Fibroblast of skin of abdomen (primary cell): ENCODE measurements around the gene UPF1.
"Not testable (repeated sequence)": the region's sequence is repeated elsewhere in the genome, so short reads cannot be mapped to it uniquely, and the experiment has no call there.

Source experiments
- DNase-seq: peaks from one replicate; pipeline ENCODE4 v3.0.0-alpha.2; 2013

Gene UPF1

GRCh38 chr19:18799389-18799970 is 32.3 kb upstream of the UPF1 start:
- DNase-seq: no peak

GRCh38 chr19:18800079-18800478 is 31.7 kb upstream of the UPF1 start:
- no peak for DNase-seq

- DNase-seq: no peak
These were observed 31.1 kb upstream of the UPF1 start for GRCh38 chr19:18800636-18801035.

- DNase-seq: no peak
These were observed 29.4 kb upstream of the UPF1 start for GRCh38 chr19:18802354-18802753.

GRCh38 chr19:18803550-18804138 is 28.1 kb upstream of the UPF1 start:
- DNase-seq: no peak

- DNase-seq: no peak
These were observed 27.6 kb upstream of the UPF1 start for GRCh38 chr19:18804139-18804601.

GRCh38 chr19:18804643-18805042 is 27.1 kb upstream of the UPF1 start:
- no peak for DNase-seq

GRCh38 chr19:18807861-18808331 is 23.9 kb upstream of the UPF1 start:
- DNase-seq: peak; percentile 43

GRCh38 chr19:18809149-18809868 is 22.4 kb upstream of the UPF1 start:
- DNase-seq: peak; percentile 71

GRCh38 chr19:18811638-18812037 is 20.1 kb upstream of the UPF1 start:
- not testable (repeated sequence) for DNase-seq

GRCh38 chr19:18814063-18814462 is 17.7 kb upstream of the UPF1 start:
- peak; percentile 37 for DNase-seq

GRCh38 chr19:18815673-18816072 is 16.1 kb upstream of the UPF1 start:
- DNase-seq: no peak

GRCh38 chr19:18816645-18817044 is 15.1 kb upstream of the UPF1 start:
- DNase-seq: not testable (repeated sequence)

GRCh38 chr19:18817574-18817973 is 14.2 kb upstream of the UPF1 start:
- no peak for DNase-seq

- DNase-seq: no peak
These were observed 3.0 kb upstream of the UPF1 start for GRCh38 chr19:18828786-18829185.

- no peak for DNase-seq
These were observed 1.3 kb upstream of the UPF1 start for GRCh38 chr19:18830488-18830887.

- no peak for DNase-seq
These were observed 764 bp downstream of the UPF1 start for GRCh38 chr19:18832306-18833140.

GRCh38 chr19:18833141-18833476 is 1.4 kb downstream of the UPF1 start:
- no peak for DNase-seq

- DNase-seq: no peak
These were observed 2.3 kb downstream of the UPF1 start for GRCh38 chr19:18833849-18834643.

GRCh38 chr19:18834644-18834984 is 2.9 kb downstream of the UPF1 start:
- DNase-seq: no peak

- no peak for DNase-seq
These were observed 7.9 kb downstream of the UPF1 start for GRCh38 chr19:18839465-18840287.
